HepG2 (cell line): ENCODE data around the gene TMEM114. TPM values are rescaled to one million over a fixed set of nuclear protein-coding genes. Genes with fewer than 3 reads are reported as not detected.
A peak's percentile ranks its signal among the peaks of the same experiment; 100 is the strongest.

Source experiments
- BRF2 ChIP-seq: sonication (generic); formaldehyde crosslinking; IDR thresholded peaks from 2 replicates; pipeline ENCODE4 v1.8.1; 2022; ENCODE audit warnings: mild to moderate bottlenecking, missing genetic modification reagents
- ELK4 ChIP-seq: sonication (generic); formaldehyde crosslinking; IDR thresholded peaks from 2 replicates; pipeline ENCODE4 v1.9.0; 2021; ENCODE audit warnings: missing genetic modification reagents, borderline replicate concordance
- FOXK1 ChIP-seq: sonication (generic); formaldehyde crosslinking; IDR thresholded peaks from 2 replicates; pipeline ENCODE4 v1.4.0; 2020; ENCODE audit warnings: low read depth, missing genetic modification reagents, borderline replicate concordance
- FOXP1 ChIP-seq, 2 experiments: fragments of 450-650 bp in 1 of 2; IDR thresholded peaks; 2 replicates each; pipeline ENCODE4 v1.6.1; 2017 to 2018; ENCODE audit warnings: antibody characterized with exemption in 1 of 2
- GFI1 ChIP-seq: sonication (generic); formaldehyde crosslinking; IDR thresholded peaks from 2 replicates; pipeline ENCODE4 v1.5.0; 2020; ENCODE audit warnings: missing genetic modification reagents, mild to moderate bottlenecking, borderline replicate concordance
- JUNB ChIP-seq: sonication (generic); formaldehyde crosslinking; IDR thresholded peaks from 2 replicates; pipeline ENCODE4 v1.8.0; 2022; ENCODE audit warnings: missing genetic modification reagents, mild to moderate bottlenecking, borderline replicate concordance
- KLF15 ChIP-seq: sonication (generic); formaldehyde crosslinking; IDR thresholded peaks from 2 replicates; pipeline ENCODE4 v1.8.1; 2023; ENCODE audit warnings: borderline replicate concordance, mild to moderate bottlenecking, inconsistent platforms, missing genetic modification reagents, mixed read lengths
- KLF16 ChIP-seq, 2 experiments: sonication (generic) in 1 of 2; formaldehyde crosslinking in 1 of 2; IDR thresholded peaks; 2 replicates each; pipeline versions ENCODE4 v1.6.1 to v1.8.0; 2016 to 2023; ENCODE audit warnings: missing genetic modification reagents in 2 of 2, missing compliant biosample characterization in 1 of 2
- NFIC ChIP-seq: IDR thresholded peaks from 2 replicates; pipeline ENCODE4 v1.6.1; 2012; ENCODE audit warnings: mild to moderate bottlenecking, low read length, inconsistent platforms
- ONECUT2 ChIP-seq: sonication (generic); formaldehyde crosslinking; IDR thresholded peaks from 2 replicates; pipeline ENCODE4 v1.4.0; 2020; ENCODE audit warnings: missing genetic modification reagents
- RBAK ChIP-seq: sonication (generic); formaldehyde crosslinking; IDR thresholded peaks from 2 replicates; pipeline ENCODE4 v1.5.1; 2020; ENCODE audit warnings: mild to moderate bottlenecking, missing genetic modification reagents
- TEAD3 ChIP-seq: optimal IDR thresholded peaks from 2 replicates; pipeline ENCODE3; 2016; ENCODE audit warnings: borderline replicate concordance
- TRAFD1 ChIP-seq: sonication (generic); formaldehyde crosslinking; IDR thresholded peaks from 2 replicates; pipeline ENCODE4 v1.5.1; 2020; ENCODE audit warnings: missing genetic modification reagents, mild to moderate bottlenecking, borderline replicate concordance
- ZFP90 ChIP-seq: sonication (generic); formaldehyde crosslinking; IDR thresholded peaks from 2 replicates; pipeline ENCODE4 v1.8.0; 2022; ENCODE audit warnings: missing genetic modification reagents, mild to moderate bottlenecking, inconsistent platforms, borderline replicate concordance
- ZNF280D ChIP-seq: sonication (generic); formaldehyde crosslinking; IDR thresholded peaks from 2 replicates; pipeline ENCODE4 v1.5.1; 2020; ENCODE audit warnings: mild to moderate bottlenecking, missing genetic modification reagents
- ZNF713 ChIP-seq: sonication (generic); formaldehyde crosslinking; IDR thresholded peaks from 2 replicates; pipeline ENCODE4 v1.4.0; 2020; ENCODE audit warnings: mild to moderate bottlenecking, missing genetic modification reagents
- ZNF775 ChIP-seq: sonication (generic); formaldehyde crosslinking; IDR thresholded peaks from 2 replicates; pipeline ENCODE4 v1.4.0; 2020; ENCODE audit warnings: missing genetic modification reagents, mild to moderate bottlenecking, moderate library complexity, borderline replicate concordance
- polyA plus RNA-seq, 8 experiments: library from polyadenylated mRNA; depleted of rRNA in 3 of 8; stranded (reverse) in 7 of 8; unstranded in 1 of 8; fragments of >200 nt; fragmentation: Illumina TruSeq in 4 of 8; extraction: Trizol in 4 of 8; gene quantifications; 2 replicates each; pipeline versions ENCODE4 v1.2.1 to v1.2.3, GENCODE V29; 2011 to 2016; ENCODE audit warnings: low read depth in 4 of 8, missing spikeins in 1 of 8, mixed read lengths in 1 of 8; ENCODE audit not compliant: insufficient read depth in 1 of 8
- total RNA-seq, 5 experiments: library from RNA; depleted of rRNA; stranded (reverse); fragments of >200 nt; fragmentation: Illumina TruSeq; extraction: Trizol; gene quantifications; 2 replicates each; pipeline ENCODE4 v1.2.3, GENCODE V29; 2016; ENCODE audit warnings: low read depth in 1 of 5

The TMEM114 gene
- total and polyA plus RNA-seq, 2 of the 13 experiments (the other 11 are each of a cell fraction or from before 2014, with no cell fraction given) = not detected

GRCh38 chr16:8537691-8538342 lies 52.5 kb downstream of the TMEM114 start (continued):
- TF ChIP-seq BRF2 (CRISPR knock-in tag) (no peak), FOXK1 (CRISPR knock-in tag) (peak; percentile 45), FOXP1 (IDR thresholded peaks at IDR 0.05) (no peak), FOXP1 (CRISPR knock-in tag; IDR thresholded peaks at IDR 0.05) (peak; percentile 89), GFI1 (CRISPR knock-in tag) (peak; percentile 45), ELK4 (CRISPR knock-in tag) (no peak), RBAK (no peak), ZNF713 (CRISPR knock-in tag) (no peak), JUNB (CRISPR knock-in tag) (peak; percentile 34; the same call in 1 of the 2 replicates), KLF15 (CRISPR knock-in tag) (no peak), TEAD3 (CRISPR knock-in tag) (peak; percentile 46), ZNF775 (CRISPR knock-in tag) (peak; percentile 59; the same call in 1 of the 2 replicates), ZFP90 (CRISPR knock-in tag) (no peak), KLF16 (CRISPR knock-in tag; IDR thresholded peaks at IDR 0.05) (peak in 1 of 2 experiments; percentile 30; a peak in 1 of 4 replicates), TRAFD1 (no peak), NFIC (peak; percentile 90), ONECUT2 (CRISPR knock-in tag) (peak; percentile 94), ZNF280D (CRISPR knock-in tag) (0 out of 2 replicates have a peak, but pooled peaks have one; percentile 45)
